ENCODE measurements around the gene TSPYL2.

Gene TSPYL2

DNA sequence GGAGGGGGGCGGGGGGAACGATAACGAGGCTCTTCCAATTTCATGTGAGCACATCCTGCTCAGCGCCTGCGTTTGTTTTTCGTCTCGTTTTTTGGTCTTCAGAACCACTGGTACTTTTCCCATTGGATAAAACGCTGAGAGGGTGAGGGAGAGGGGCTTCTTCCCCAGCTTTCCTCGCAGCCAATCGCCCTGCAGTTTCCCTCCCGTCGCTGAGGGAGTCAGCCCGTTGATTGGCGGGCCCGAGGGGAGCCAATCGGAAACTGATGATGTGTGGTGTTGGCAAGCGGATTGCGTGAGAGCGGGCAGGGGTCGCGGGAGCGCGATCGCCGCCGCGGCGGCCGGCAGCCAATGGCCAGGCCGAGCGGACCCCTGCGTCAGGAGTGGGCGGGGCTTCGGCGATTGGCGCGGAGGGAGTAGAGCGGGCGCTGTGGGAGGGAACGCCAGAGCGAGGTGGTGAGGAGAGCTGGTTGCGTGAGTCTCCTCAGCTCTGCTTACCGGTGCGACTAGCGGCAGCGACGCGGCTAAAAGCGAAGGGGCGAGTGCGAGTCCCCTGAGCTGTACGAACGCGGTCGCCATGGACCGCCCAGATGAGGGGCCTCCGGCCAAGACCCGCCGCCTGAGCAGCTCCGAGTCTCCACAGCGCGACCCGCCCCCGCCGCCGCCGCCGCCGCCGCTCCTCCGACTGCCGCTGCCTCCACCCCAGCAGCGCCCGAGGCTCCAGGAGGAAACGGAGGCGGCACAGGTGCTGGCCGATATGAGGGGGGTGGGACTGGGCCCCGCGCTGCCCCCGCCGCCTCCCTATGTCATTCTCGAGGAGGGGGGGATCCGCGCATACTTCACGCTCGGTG, at the start of gene TSPYL2:
TSS of gene TSPYL2 (plus strand) at position 443 of the 848 bp plus-strand sequence. CDS start at position 575, 132 bp downstream.
- peak; percentile 97 for DNase-seq (ENCODE audit: low read depth, low spot score)
- in situ Hi-C loops (cut with HindIII; ENCODE audit: low sequenced_read_pairs): no loop called here
- TF ChIP-seq, protein P1, sequence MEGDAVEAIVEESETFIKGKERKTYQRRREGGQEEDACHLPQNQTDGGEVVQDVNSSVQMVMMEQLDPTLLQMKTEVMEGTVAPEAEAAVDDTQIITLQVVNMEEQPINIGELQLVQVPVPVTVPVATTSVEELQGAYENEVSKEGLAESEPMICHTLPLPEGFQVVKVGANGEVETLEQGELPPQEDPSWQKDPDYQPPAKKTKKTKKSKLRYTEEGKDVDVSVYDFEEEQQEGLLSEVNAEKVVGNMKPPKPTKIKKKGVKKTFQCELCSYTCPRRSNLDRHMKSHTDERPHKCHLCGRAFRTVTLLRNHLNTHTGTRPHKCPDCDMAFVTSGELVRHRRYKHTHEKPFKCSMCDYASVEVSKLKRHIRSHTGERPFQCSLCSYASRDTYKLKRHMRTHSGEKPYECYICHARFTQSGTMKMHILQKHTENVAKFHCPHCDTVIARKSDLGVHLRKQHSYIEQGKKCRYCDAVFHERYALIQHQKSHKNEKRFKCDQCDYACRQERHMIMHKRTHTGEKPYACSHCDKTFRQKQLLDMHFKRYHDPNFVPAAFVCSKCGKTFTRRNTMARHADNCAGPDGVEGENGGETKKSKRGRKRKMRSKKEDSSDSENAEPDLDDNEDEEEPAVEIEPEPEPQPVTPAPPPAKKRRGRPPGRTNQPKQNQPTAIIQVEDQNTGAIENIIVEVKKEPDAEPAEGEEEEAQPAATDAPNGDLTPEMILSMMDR (IDR thresholded peaks at IDR 0.05; ENCODE audit: low read depth, low read length): no peak
- peak within 1 kb of the TSS; percentile 71 for H3K4me3 ChIP-seq (ENCODE audit: low read depth, low read length)

DNA sequence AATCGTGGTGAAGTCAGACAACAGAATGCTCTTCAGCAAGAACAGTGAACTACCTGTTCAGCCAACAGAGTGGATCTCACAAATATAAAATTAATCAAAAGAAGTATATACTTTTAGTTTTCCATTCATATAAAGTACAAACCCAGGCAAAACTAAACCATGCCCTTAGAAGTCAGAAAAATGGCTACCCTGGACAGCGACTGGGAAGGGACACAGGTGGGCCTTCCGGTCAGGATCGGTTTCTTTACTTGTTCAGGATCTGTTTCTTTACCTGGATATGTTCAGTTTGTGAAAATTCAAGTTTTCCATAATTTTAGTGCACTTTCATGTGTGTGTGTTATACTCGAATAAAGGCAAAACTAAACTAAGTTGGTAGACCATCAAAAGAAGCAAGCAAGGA, 46.0 kb upstream of the TSPYL2 start:
- DNase-seq (ENCODE audit: low read depth, low spot score): no peak
- no peak overlapping the region for H3K4me3 ChIP-seq (ENCODE audit: low read depth, low read length)
- in situ Hi-C loops (cut with HindIII; ENCODE audit: low sequenced_read_pairs): no loop called here

DNA sequence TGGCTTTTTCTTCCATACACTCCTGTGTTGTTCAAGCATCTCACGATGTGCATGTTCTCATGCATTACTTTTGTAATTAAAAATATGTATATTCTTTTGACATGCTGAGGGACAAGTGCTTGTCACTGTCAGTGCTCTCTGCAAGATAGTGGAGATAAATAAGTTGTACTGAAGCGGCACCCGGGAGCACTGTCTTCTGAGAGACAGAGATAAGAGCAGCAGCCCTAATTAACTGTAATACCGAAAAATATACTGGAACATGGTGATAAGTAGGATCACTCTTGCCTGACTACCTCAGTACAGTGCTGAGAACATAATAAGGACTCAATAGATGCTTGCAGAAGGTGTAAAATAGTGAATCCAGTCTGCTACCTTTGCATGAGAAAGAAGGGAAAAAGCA, 42.9 kb upstream of the TSPYL2 start:
- H3K4me3 ChIP-seq (ENCODE audit: low read depth, low read length): no peak overlapping the region
- in situ Hi-C loops (cut with HindIII; ENCODE audit: low sequenced_read_pairs): no loop called here
- TF ChIP-seq, protein P1 (IDR thresholded peaks at IDR 0.05; ENCODE audit: low read depth, low read length): no peak
- DNase-seq (ENCODE audit: low read depth, low spot score): no peak

More for the DNA sequence above, 46.0 kb upstream of the TSPYL2 start:
- TF ChIP-seq, protein P1 (IDR thresholded peaks at IDR 0.05; ENCODE audit: low read depth, low read length): no peak

DNA sequence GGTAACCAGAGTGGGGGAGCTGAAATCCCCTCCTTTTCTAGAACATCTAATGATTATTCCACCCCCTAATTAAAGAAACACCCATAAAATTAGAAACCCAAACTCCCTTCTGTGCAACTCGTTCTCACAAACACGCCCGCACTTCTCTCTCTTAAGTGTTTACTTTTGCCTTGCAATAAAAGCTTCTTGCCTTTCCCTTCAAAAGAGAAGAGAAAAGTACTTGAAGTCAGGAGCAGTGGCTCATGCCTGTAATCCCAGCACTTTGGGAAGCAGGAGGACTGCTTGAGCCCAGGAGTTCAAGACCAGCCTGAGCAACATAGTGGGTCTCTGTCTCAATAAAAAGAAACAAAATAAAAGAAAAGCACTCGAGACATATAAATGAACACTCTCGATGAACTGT, 37.2 kb upstream of the TSPYL2 start:
- no peak overlapping the region for H3K4me3 ChIP-seq (ENCODE audit: low read depth, low read length)
- TF ChIP-seq, protein P1 (IDR thresholded peaks at IDR 0.05; ENCODE audit: low read depth, low read length): no peak
- in situ Hi-C loops (cut with HindIII; ENCODE audit: low sequenced_read_pairs): no loop called here
- no peak for DNase-seq (ENCODE audit: low read depth, low spot score)

DNA sequence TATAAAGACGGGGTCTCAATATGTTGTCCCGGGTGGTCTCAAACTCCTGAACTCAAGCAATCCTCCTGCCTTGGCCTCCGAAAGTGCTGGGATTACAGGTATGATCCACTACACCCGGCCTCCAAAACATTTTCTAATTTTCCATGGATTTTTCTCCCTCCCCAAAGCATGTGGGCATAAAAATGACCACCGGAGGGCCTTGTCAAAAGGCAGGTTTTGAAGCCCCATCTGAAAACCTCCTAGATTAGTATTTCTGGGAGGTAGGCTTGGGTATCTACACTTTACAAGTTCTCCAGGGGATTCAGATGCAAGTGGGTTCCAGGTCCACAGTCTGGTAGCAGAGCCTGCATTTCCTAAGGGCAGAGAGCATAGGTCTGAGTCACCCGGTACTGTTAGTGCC, 34.9 kb upstream of the TSPYL2 start:
- TF ChIP-seq, protein P1 (IDR thresholded peaks at IDR 0.05; ENCODE audit: low read depth, low read length): peak; percentile 46
- in situ Hi-C loops (cut with HindIII; ENCODE audit: low sequenced_read_pairs): no loop called here
- DNase-seq (ENCODE audit: low read depth, low spot score): no peak
- no peak overlapping the region for H3K4me3 ChIP-seq (ENCODE audit: low read depth, low read length)

DNA sequence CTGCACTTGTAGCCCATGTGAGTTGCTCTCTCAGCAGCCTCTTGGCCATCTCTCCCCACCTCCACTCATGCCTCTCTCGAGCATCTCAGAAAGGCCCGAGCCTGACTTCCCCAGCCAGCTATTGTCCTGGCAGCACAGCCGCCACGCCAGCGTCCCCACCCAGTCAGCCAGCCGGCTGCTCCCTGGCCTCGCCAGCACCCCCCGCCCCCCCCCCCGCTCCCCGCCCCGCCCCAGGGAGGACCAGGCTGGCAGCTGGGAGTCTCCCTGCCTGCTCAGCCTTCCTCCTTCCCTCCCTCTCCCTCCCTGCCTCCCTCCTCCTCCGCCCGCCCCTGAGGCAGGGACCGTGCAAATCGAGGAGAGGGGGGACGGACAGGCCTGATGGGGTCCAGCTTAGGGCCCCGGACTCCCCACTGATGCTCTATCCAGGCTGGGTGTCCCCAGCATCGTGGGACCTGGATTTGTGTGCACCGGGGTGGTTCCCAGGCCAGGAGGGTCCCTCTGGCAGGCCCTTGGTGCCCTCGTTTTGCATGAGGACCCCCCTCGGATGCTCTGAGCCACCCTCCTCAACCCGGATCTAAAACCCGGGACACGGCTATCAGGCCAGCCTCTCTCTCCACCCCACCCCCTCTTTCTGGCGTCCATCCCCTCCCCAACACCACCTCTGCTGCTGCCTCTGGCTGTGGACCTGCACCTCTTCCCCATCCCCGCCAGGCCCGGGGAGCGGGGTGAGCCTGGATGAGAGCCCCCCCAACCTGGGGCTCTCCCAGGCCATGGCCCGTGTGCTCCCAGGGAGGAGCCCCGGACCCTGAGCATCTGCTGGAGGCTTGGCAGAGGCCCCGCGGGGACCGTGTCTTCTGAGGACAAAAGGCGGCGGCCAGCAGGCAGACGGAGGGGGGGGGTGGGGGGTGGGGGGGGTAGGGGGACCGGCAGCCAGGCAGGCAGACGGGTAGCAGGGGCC, 33.7 kb upstream of the TSPYL2 start, which contains the start of gene GPR173:
TSS of gene GPR173 (plus strand) at position 621 of the 958 bp plus-strand sequence. CDS start 27,833 bp downstream, outside the sequence.
- TF ChIP-seq, protein P1 (IDR thresholded peaks at IDR 0.05; ENCODE audit: low read depth, low read length): no peak
- H3K4me3 ChIP-seq (ENCODE audit: low read depth, low read length): peak within 1 kb of the TSS; percentile 66
- DNase-seq (ENCODE audit: low read depth, low spot score): peak; percentile 78
- in situ Hi-C loops (cut with HindIII; ENCODE audit: low sequenced_read_pairs): no loop called here

Measured in astrocyte of the spinal cord (primary cell).